Endothelial cell of umbilical vein (primary cell): Measurements from ENCODE around the gene C13orf46.

ENCODE experiments used
- EZH2 ChIP-seq: IDR thresholded peaks from 2 replicates; pipeline ENCODE4 v1.6.1; 2012; ENCODE audit warnings: borderline replicate concordance, low read depth, mild to moderate bottlenecking, moderate library complexity, low read length, inconsistent platforms; ENCODE audit not compliant: severe bottlenecking
- GATA2 ChIP-seq: IDR thresholded peaks from 2 replicates; pipeline ENCODE4 v1.7.0; 2011; ENCODE audit warnings: low read depth, mild to moderate bottlenecking, moderate library complexity, mixed read lengths, low read length; ENCODE audit not compliant: insufficient read length, insufficient read depth
- JUN ChIP-seq: IDR thresholded peaks from 2 replicates; pipeline ENCODE4 v1.6.1; 2011; ENCODE audit warnings: borderline replicate concordance, low read depth; ENCODE audit not compliant: insufficient read length, insufficient read depth
- MYC ChIP-seq: IDR thresholded peaks from one replicate; pipeline ENCODE4 v1.6.1; 2011; ENCODE audit warnings: mild to moderate bottlenecking, low read depth, low read length
- POLR2A ChIP-seq: IDR thresholded peaks from 2 replicates; pipeline ENCODE4 v1.6.1; 2012; ENCODE audit warnings: low read depth, mild to moderate bottlenecking, control low read depth, low read length
- POLR2AphosphoS5 ChIP-seq: IDR thresholded peaks from 2 replicates; pipeline ENCODE4 v1.6.1; 2012; ENCODE audit warnings: low read depth, mild to moderate bottlenecking, control low read depth, low read length, moderate library complexity; ENCODE audit not compliant: insufficient read depth
- TF ChIP-seq, protein P1 (sequence below), 2 donors: IDR thresholded peaks; 1 replicate in 1 of 2; 2 replicates in 1 of 2; pipeline ENCODE4 v1.5.1; 2011; ENCODE audit warnings: low read length in 2 of 2, mild to moderate bottlenecking in 2 of 2, moderate library complexity in 2 of 2, control low read depth in 1 of 2, inconsistent platforms in 1 of 2, low read depth in 1 of 2; ENCODE audit not compliant: insufficient read depth in 1 of 2; ENCODE audit errors: extremely low read depth in 1 of 2
- TF ChIP-seq, protein P2 (sequence below): IDR thresholded peaks from 2 replicates; pipeline ENCODE4 v1.6.1; 2011; ENCODE audit not compliant: insufficient read depth, insufficient read length

DNA sequence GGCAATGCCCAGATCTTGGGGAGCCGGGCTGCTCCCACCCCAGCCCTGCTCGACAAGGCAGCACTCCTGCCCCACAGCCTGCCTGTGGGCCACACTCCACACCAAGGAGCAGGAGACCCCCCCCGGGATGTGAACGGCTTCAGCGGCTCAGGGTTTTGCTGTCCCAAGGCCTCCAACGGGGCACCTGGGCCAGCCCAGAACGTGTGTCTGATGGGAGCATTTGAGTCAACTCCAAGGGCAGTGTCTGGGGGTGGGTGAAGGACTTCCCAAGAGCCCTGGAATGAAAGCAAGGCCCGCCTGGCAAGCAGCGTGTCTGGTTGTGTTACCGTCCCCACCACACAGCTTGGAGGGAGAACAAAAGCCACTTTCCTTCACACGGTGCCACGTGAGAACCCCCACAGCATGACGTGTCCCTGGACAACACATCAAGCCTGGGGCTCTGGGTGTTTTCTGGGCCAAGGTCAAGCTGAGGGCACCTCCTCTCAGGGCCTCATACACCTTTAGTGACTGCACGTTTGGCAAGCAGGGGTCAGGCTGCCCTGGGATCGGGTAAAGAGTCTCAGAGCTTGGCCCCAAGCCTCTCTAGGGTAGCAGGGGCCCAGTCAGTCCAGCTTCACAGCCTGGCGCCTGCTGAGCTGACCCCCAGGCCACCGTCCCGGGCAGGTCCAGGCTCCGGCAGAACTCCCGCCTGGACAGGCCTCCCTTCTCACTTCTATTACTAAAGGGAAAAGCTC is 6.0 kb downstream of the C13orf46 start:
- TF ChIP-seq, protein P1, sequence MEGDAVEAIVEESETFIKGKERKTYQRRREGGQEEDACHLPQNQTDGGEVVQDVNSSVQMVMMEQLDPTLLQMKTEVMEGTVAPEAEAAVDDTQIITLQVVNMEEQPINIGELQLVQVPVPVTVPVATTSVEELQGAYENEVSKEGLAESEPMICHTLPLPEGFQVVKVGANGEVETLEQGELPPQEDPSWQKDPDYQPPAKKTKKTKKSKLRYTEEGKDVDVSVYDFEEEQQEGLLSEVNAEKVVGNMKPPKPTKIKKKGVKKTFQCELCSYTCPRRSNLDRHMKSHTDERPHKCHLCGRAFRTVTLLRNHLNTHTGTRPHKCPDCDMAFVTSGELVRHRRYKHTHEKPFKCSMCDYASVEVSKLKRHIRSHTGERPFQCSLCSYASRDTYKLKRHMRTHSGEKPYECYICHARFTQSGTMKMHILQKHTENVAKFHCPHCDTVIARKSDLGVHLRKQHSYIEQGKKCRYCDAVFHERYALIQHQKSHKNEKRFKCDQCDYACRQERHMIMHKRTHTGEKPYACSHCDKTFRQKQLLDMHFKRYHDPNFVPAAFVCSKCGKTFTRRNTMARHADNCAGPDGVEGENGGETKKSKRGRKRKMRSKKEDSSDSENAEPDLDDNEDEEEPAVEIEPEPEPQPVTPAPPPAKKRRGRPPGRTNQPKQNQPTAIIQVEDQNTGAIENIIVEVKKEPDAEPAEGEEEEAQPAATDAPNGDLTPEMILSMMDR (IDR thresholded peaks at IDR 0.05; ENCODE audit: extremely low read depth in 1 of 2, insufficient read depth in 1 of 2, low read depth in 1 of 2, low read length in 2 of 2) = no peak
- TF ChIP-seq POLR2AphosphoS5 = no peak
- no peak for TF ChIP-seq POLR2A
- no peak for TF ChIP-seq EZH2
- no peak for TF ChIP-seq MYC
- no peak for TF ChIP-seq JUN
- TF ChIP-seq, protein P2, sequence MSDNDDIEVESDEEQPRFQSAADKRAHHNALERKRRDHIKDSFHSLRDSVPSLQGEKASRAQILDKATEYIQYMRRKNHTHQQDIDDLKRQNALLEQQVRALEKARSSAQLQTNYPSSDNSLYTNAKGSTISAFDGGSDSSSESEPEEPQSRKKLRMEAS = no peak
- TF ChIP-seq GATA2 = no peak
